BE2C (cell line): ENCODE results near the gene CCDC127.

Experiments used
- DNase-seq: peaks from one replicate; pipeline ENCODE4 v3.0.0-alpha.2; 2020
- H3K27me3 ChIP-seq: fragments of 250-450 bp; sonication (Bioruptor Pico); 2 replicates; pipeline ENCODE4 v1.5.1; 2020; ENCODE audit warnings: mild to moderate bottlenecking
- H3K36me3 ChIP-seq: fragments of 250-450 bp; sonication (Bioruptor Pico); 2 replicates; pipeline ENCODE4 v1.5.1; 2020; ENCODE audit warnings: mild to moderate bottlenecking
- H3K4me1 ChIP-seq: fragments of 250-450 bp; sonication (Bioruptor Pico); 2 replicates; pipeline ENCODE4 v1.5.1; 2020
- H3K4me3 ChIP-seq: 2 replicates; pipeline ENCODE4 v1.5.1; 2011; ENCODE audit warnings: low read depth, low read length
- H3K9me3 ChIP-seq: fragments of 250-450 bp; sonication (Bioruptor Pico); 2 replicates; pipeline ENCODE4 v1.5.1; 2020
- CTCF ChIP-seq: IDR thresholded peaks from 2 replicates; pipeline ENCODE4 v1.5.1; 2012; ENCODE audit warnings: mild to moderate bottlenecking, low read depth, low read length

Gene CCDC127

GRCh38 chr5:213803-214395, 4.1 kb downstream of the CCDC127 start:
- TF ChIP-seq CTCF = no peak
- no peak overlapping the region for H3K4me3 ChIP-seq
- H3K27me3 ChIP-seq = no peaks in the 10 kb centered on the region
- H3K36me3 ChIP-seq = peaks cover 10% of the 10 kb centered on the region; the same call in 1 of the 2 replicates
- H3K9me3 ChIP-seq = no peaks in the 10 kb centered on the region
- H3K4me1 ChIP-seq = no peaks in the 10 kb centered on the region
- DNase-seq = no peak

GRCh38 chr5:208449-209114, 9.4 kb downstream of the CCDC127 start:
- H3K4me1 ChIP-seq = no peaks in the 10 kb centered on the region
- H3K27me3 ChIP-seq = no peaks in the 10 kb centered on the region
- DNase-seq = no peak
- no peak for TF ChIP-seq CTCF
- H3K9me3 ChIP-seq = no peaks in the 10 kb centered on the region
- H3K4me3 ChIP-seq = no peak overlapping the region
- H3K36me3 ChIP-seq = peaks cover 24% of the 10 kb centered on the region

GRCh38 chr5:207599-207998, 10.4 kb downstream of the CCDC127 start:
- DNase-seq = no peak
- H3K36me3 ChIP-seq = peaks cover 23% of the 10 kb centered on the region
- H3K9me3 ChIP-seq = no peaks in the 10 kb centered on the region
- H3K4me1 ChIP-seq = no peaks in the 10 kb centered on the region
- no peak overlapping the region for H3K4me3 ChIP-seq
- no peaks in the 10 kb centered on the region for H3K27me3 ChIP-seq
- TF ChIP-seq CTCF = no peak

- Histone ChIP-seq H3K4me1 (no peaks in the 10 kb centered on the region), H3K36me3 (peaks cover 23% of the 10 kb centered on the region), H3K27me3 (no peaks in the 10 kb centered on the region), H3K4me3 (no peak overlapping the region), H3K9me3 (no peaks in the 10 kb centered on the region)
- no peak for TF ChIP-seq CTCF
- DNase-seq = no peak
Observed at GRCh38 chr5:206927-207536, 10.9 kb downstream of the CCDC127 start.

GRCh38 chr5:206406-206805, 11.5 kb downstream of the CCDC127 start:
- H3K9me3 ChIP-seq = no peaks in the 10 kb centered on the region
- H3K4me1 ChIP-seq = no peaks in the 10 kb centered on the region
- no peak for DNase-seq
- H3K4me3 ChIP-seq = no peak overlapping the region
- no peaks in the 10 kb centered on the region for H3K27me3 ChIP-seq
- no peak for TF ChIP-seq CTCF
- H3K36me3 ChIP-seq = peaks cover 23% of the 10 kb centered on the region
